ENCODE data around the gene NMNAT1.

DNA sequence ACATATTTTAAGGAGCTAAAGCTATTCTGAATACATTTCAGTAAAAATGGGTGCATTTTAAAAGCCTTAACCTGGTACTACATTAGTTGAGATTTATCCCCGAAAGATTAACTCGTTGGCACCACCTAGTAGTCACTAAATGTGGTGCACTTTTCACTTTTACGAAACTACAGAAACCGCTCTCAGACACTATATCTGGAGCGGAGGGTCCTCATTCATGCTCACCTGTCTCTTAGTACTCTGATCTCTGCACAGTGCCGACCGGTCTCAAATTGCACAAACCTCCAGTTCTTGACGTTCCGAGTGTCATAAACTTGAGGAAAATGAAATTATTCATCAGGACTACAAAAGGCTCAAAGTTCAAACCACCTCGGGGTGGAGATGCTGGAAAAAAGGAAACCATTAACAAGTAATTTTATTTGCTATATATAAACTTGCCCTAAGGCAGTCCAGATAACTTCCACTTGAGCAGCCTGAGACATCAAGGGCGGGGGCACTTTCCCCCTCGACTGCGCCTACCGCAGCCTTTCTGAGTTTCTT, 806 bp upstream of the NMNAT1 start:
- TF ChIP-seq POLR2A (IDR thresholded peaks at IDR 0.05), result no peak
- TF ChIP-seq, protein P1, sequence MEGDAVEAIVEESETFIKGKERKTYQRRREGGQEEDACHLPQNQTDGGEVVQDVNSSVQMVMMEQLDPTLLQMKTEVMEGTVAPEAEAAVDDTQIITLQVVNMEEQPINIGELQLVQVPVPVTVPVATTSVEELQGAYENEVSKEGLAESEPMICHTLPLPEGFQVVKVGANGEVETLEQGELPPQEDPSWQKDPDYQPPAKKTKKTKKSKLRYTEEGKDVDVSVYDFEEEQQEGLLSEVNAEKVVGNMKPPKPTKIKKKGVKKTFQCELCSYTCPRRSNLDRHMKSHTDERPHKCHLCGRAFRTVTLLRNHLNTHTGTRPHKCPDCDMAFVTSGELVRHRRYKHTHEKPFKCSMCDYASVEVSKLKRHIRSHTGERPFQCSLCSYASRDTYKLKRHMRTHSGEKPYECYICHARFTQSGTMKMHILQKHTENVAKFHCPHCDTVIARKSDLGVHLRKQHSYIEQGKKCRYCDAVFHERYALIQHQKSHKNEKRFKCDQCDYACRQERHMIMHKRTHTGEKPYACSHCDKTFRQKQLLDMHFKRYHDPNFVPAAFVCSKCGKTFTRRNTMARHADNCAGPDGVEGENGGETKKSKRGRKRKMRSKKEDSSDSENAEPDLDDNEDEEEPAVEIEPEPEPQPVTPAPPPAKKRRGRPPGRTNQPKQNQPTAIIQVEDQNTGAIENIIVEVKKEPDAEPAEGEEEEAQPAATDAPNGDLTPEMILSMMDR (IDR thresholded peaks at IDR 0.05), result peak; percentile 47 to 58 (median 50)

All from right lobe of liver (tissue), 4 donors.